ENCODE measurements around the gene DEXI. TPM values are rescaled to one million over a fixed set of nuclear protein-coding genes. Genes with fewer than 3 reads are reported as not detected.
A peak's percentile ranks its signal among the peaks of the same experiment; 100 is the strongest.

DEXI gene
- total and polyA plus RNA-seq, 2 of the 13 experiments (the other 11 are each of a cell fraction or from before 2014, with no cell fraction given) = 51.5 to 70.4 TPM

DNA sequence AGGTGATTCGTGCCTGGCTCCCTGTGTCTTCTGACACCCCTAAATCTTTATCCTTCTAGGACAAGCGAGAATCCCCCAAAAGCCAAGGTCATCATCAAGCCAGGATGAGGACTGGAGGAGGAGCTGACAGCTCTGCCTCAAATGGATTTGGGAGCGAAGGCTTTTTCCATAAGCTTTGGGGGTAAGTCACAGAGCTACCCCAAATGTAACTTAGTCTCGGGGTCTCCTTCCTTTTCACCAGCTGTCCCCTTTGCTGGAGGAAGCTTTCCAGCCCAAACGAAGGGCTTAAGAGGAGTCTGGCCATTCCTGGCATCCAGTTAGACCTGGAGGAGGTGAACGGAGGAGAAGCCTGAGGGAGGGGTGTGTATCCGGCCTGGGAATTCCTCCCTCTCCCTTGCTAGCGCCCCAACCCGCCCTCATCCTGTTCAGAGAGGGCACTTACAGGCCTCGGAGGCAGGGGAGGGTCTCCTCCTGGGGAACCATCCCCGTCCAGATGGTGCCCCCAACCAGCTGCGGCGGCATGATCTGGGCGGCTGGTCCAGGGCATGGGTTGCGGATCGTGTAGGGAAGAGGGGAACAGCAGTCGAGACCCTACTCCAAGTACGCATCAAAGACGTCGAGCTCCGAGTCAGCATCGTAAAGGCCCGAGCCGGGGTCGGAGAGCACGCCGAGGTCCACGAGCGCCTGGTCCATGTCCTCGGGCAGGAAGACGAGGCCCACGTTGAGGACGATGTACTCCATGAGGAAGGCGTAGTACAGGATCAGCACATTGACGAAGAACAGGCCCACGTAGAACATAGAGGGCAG, 938 bp downstream of the DEXI start (continued):
- TF ChIP-seq, protein P1, sequence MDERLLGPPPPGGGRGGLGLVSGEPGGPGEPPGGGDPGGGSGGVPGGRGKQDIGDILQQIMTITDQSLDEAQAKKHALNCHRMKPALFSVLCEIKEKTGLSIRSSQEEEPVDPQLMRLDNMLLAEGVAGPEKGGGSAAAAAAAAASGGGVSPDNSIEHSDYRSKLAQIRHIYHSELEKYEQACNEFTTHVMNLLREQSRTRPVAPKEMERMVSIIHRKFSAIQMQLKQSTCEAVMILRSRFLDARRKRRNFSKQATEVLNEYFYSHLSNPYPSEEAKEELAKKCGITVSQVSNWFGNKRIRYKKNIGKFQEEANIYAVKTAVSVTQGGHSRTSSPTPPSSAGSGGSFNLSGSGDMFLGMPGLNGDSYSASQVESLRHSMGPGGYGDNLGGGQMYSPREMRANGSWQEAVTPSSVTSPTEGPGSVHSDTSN (CRISPR knock-in tag; IDR thresholded peaks at IDR 0.05) = no peak
- peak; percentile 90; the same call in 1 of the 2 replicates for TF ChIP-seq ZNF30 (CRISPR knock-in tag; IDR thresholded peaks at IDR 0.05)
- TF ChIP-seq PLRG1 (conservative IDR thresholded peaks at IDR 0.05) = no peak
- TF ChIP-seq, protein P2, sequence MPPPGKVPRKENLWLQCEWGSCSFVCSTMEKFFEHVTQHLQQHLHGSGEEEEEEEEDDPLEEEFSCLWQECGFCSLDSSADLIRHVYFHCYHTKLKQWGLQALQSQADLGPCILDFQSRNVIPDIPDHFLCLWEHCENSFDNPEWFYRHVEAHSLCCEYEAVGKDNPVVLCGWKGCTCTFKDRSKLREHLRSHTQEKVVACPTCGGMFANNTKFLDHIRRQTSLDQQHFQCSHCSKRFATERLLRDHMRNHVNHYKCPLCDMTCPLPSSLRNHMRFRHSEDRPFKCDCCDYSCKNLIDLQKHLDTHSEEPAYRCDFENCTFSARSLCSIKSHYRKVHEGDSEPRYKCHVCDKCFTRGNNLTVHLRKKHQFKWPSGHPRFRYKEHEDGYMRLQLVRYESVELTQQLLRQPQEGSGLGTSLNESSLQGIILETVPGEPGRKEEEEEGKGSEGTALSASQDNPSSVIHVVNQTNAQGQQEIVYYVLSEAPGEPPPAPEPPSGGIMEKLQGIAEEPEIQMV (CRISPR knock-in tag; IDR thresholded peaks at IDR 0.05; ENCODE audit: low read depth) = 0 out of 2 replicates have a peak, but pooled peaks have one; percentile 49
- TF ChIP-seq, protein P3, sequence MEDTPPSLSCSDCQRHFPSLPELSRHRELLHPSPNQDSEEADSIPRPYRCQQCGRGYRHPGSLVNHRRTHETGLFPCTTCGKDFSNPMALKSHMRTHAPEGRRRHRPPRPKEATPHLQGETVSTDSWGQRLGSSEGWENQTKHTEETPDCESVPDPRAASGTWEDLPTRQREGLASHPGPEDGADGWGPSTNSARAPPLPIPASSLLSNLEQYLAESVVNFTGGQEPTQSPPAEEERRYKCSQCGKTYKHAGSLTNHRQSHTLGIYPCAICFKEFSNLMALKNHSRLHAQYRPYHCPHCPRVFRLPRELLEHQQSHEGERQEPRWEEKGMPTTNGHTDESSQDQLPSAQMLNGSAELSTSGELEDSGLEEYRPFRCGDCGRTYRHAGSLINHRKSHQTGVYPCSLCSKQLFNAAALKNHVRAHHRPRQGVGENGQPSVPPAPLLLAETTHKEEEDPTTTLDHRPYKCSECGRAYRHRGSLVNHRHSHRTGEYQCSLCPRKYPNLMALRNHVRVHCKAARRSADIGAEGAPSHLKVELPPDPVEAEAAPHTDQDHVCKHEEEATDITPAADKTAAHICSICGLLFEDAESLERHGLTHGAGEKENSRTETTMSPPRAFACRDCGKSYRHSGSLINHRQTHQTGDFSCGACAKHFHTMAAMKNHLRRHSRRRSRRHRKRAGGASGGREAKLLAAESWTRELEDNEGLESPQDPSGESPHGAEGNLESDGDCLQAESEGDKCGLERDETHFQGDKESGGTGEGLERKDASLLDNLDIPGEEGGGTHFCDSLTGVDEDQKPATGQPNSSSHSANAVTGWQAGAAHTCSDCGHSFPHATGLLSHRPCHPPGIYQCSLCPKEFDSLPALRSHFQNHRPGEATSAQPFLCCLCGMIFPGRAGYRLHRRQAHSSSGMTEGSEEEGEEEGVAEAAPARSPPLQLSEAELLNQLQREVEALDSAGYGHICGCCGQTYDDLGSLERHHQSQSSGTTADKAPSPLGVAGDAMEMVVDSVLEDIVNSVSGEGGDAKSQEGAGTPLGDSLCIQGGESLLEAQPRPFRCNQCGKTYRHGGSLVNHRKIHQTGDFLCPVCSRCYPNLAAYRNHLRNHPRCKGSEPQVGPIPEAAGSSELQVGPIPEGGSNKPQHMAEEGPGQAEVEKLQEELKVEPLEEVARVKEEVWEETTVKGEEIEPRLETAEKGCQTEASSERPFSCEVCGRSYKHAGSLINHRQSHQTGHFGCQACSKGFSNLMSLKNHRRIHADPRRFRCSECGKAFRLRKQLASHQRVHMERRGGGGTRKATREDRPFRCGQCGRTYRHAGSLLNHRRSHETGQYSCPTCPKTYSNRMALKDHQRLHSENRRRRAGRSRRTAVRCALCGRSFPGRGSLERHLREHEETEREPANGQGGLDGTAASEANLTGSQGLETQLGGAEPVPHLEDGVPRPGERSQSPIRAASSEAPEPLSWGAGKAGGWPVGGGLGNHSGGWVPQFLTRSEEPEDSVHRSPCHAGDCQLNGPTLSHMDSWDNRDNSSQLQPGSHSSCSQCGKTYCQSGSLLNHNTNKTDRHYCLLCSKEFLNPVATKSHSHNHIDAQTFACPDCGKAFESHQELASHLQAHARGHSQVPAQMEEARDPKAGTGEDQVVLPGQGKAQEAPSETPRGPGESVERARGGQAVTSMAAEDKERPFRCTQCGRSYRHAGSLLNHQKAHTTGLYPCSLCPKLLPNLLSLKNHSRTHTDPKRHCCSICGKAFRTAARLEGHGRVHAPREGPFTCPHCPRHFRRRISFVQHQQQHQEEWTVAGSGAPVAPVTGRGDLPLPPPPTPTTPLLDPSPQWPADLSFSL (CRISPR knock-in tag; IDR thresholded peaks at IDR 0.05) = no peak
- TF ChIP-seq NR2F2 (IDR thresholded peaks at IDR 0.05; ENCODE audit: borderline replicate concordance, low read depth) = no peak
- TF ChIP-seq POLR2AphosphoS2 (IDR thresholded peaks at IDR 0.05; ENCODE audit: low read depth, low read length) = no peak
- peak; percentile 28 for TF ChIP-seq IKZF4 (CRISPR knock-in tag; IDR thresholded peaks at IDR 0.05; ENCODE audit: borderline replicate concordance, low read depth, not compliant biosample characterization)
- TF ChIP-seq UBTF (CRISPR knock-in tag; IDR thresholded peaks at IDR 0.05) = no peak; the same call in 1 of the 2 replicates
- TF ChIP-seq KMT2B (CRISPR knock-in tag; IDR thresholded peaks at IDR 0.05) = no peak
- no peak; the same call in 1 of the 2 replicates for TF ChIP-seq KLF11 (CRISPR knock-in tag; IDR thresholded peaks at IDR 0.05)
- TF ChIP-seq ZNF589 (CRISPR knock-in tag; conservative IDR thresholded peaks at IDR 0.05) = no peak
- TF ChIP-seq ZFP36 (IDR thresholded peaks at IDR 0.05; ENCODE audit: borderline replicate concordance, low read depth, low read length, partially characterized antibody) = no peak
- no peak for TF ChIP-seq ELF1 (CRISPR knock-in tag; IDR thresholded peaks at IDR 0.05)
- no peak; the same call in 1 of the 2 replicates for TF ChIP-seq NKX3-1 (CRISPR knock-in tag; IDR thresholded peaks at IDR 0.05)
- no peak for TF ChIP-seq ZNF331 (CRISPR knock-in tag; IDR thresholded peaks at IDR 0.05)
- TF ChIP-seq MATR3 (CRISPR knock-in tag; IDR thresholded peaks at IDR 0.05) = no peak
- no peak for TF ChIP-seq POLR2G (IDR thresholded peaks at IDR 0.05; ENCODE audit: low read depth, low read length)
